NAMALWA (cell line): ENCODE data around the gene SMIM32.

Experiments
- DNase-seq: peaks from one replicate; pipeline ENCODE4 v3.0.0-alpha.2; 2015; ENCODE audit warnings: low spot score

Gene SMIM32

DNA sequence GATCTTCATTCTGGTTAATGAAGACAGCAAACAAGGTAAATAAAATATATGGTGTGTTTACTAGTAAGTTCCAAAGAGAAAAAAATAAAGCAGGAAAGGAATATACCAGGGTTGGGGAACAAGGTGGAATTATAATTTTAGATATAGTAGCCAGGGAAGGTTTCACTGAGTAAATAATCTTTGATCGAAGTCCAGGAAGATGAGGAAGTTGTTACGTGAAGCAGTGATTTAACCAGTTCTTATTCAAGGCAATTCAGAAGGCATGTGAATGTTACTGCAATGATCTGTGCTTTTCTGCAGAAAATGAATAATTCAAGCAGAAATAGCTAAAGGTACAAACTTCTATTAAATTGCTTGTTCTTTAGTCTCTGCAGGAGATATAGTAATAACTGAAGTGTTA lies 6.2 kb downstream of the SMIM32 start:
- DNase-seq: no peak

DNA sequence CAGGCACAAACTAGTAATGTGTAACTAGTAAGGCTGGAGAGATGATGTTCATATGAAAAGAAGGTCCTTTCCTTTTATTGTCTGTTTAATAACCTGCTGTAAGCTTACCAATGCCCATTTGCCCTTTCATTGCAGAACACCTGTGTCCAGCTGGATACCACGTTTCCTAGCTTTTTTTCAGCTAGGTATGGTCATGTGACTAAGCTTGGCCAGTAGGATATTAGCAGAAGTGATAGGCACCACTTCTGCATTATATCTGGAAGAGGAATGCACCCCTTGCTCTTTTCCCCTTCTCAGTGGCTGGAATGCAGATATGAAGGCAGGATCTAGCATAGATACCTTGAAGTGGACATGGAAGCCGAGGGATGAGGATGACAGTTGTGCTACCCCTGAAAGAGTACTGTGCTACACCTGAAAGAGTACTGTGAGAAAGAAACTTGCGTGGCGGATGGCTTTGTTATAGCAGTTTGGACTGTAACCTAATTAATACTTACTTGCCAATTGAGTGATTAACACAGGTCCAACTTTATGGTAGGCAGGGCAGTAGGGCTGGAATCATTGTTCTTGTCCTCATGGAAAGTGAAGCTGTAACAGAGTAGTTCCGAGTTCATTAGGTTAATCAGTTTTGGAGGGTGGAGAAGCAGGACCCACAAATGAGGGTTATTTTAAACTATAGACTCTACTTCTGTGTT lies 6.8 kb downstream of the SMIM32 start:
- DNase-seq: no peak

DNA sequence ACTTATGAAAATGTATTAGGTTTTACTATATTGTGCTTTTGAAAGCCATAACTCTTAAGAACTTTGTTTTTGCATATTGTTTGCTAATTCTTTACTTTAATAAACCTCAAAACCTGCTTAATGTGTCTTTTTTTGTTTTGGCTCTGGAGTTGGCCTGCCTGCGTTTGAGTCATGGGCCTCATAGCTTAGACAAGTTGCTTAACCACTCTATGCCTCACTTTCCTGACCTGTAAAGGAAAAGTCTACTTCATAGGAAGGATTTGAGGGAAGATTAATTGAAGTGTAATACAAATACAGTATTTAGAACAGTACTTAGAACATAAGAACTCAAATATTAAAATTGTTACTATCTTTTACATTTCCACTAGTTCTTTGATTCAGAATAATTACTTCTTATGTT lies 10.3 kb downstream of the SMIM32 start:
- DNase-seq: no peak

DNA sequence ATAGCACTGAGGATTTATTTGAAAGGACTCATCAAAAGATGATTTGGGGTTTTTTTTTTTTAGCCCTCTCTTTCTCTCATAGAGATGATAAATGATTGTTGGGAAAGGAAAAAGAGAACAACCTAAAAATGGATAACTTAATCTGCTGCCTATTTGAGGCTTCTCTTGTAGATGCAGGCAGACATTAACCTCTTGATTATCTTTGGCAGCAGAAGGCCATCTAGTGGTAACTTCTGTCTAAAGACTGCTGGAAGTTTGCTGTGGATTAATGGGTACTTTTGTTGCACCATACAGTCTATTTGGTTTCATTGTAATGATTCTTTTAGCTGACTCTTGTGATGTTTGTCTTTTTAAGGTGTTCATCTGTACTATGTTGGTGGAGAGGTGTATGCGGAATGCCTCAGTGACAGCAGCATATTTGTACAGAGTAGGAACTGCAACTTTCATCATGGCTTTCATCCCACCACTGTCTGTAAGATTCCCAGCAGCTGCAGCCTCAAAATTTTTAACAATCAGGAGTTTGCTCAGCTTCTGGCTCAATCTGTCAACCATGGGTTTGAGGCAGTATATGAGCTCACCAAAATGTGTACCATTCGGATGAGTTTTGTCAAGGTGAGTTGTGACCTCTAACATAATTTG lies 18.8 kb downstream of the SMIM32 start:
- DNase-seq: peak; percentile 60

DNA sequence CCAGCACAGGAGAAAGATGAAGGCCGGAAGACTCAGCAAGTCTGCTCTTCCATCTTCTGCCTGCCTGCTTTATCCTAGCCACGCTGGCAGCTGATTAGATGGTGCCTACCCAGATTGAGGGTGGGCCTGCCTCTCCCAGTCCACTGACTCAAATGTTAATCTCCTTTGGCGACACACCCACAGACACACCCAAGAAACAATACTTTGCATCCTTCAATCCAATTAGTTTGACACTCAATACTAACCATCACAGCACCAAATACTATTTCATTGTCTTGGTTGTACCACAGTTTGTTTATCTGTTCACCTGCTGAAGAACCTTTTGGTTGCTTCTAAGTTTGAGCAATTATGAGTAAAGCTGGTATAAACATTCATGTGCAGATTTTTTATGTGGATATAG lies 23.7 kb downstream of the SMIM32 start:
- no peak for DNase-seq

DNA sequence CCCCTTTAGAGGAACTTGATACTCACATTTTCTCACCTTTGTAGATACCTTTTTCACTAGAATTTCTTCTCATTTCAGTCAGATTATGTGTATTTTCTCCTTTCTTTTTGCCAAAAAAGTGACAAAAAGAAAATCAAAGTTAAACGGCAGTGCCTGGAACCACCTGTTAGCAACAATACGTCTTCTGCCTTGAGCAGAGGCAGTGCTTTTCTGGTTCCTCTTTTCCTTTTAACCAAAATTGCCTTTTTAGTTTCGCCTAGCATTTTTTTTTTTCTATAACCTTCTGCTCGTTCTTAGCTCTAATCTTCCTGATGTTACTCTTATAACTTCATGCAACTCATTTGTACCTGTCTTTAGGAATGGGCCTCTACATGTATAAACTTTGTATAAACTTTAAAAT lies 26.1 kb downstream of the SMIM32 start:
- peak; percentile 56 for DNase-seq

DNA sequence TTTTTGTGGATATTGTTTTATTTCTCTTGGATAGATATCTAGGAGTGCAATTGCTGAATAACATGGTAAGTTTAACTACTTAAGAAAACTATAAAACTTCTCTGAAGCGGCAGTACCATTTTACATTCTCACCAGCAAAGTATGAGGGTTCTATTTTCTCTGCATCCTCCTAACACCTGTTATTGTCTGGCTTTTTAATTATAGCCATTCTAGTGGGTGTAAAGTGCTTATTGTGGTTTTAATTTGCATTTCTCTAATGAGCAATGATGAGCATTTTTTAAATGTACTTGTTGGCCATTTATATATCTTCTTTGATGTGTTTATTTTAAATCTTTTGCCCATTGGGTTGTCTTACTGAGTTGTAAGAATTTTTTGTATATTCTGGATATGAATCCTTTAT lies 28.7 kb downstream of the SMIM32 start:
- DNase-seq: peak; percentile 16

DNA sequence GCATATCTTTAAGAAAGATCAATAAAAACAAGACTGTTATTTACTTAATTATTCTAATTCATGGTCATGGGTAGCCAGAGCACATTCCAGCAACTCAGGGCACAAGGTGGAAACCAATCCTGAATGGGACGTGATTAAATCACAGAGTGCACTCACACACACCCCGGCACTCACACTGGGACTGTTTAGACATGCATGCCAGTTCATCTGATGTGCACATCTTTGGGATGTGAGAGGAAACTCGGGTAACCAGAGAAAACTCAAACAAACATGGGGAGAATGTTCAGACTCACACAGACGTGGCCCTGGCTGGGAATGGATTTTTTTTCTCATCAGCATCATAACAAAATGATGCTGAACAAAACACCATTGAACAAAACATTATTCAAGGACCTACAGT lies 31.0 kb downstream of the SMIM32 start:
- DNase-seq: no peak

DNA sequence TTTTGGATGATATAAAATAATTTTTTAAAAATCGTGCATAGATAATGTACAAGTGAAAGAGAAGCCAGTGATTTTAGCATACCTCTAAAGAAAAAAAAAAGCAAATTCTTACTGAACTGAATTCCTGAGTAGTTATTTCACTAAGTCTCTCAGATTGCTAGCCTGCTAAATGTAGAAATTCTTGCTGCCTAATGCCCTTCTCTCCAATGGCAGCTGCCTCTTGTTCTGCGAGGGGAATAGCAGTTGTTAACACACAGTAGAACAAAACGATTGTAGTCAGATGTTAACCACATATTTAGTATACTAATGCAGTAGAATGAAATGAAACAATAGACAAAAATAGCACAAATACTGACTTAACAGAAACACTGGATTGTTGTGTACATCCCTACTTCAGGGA lies 33.5 kb downstream of the SMIM32 start:
- no peak for DNase-seq

DNA sequence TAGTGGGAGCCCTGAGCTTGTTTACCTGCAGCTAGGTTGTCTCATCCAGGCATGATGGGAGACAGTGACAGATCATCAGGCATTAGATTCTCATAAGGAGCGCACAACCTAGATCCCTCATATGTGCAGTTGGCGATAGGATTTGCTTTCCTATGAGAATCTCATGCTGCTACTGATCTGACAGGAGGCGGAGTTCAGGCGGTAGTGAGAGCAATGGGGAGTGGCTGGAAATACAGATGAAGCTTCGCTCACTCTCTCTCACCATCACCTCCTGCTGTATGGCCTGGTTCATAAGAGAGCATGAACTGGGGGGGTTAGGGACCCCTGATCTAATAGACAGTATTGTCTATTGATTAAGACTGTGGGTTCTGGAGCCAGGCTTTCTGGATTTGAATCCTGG lies 35.4 kb downstream of the SMIM32 start:
- DNase-seq: no peak

DNA sequence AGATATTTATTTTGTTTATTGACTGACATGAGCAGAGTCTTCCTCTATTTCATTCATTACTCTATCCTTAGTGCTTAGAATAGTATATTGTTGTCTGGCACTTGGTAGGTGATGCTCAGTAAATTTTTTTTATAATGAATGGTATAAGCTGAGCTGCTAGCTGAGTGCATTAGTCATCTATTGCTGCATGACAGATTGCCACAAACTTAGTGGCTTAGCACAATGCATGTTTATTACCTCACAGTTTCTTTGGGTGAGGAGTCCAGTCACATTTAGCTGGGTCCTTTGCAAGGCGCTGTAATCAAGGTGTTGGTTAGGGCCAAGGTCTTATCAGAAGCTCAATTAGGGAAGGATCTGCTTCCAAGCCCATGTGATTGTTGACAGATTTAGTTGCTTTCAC lies 37.2 kb downstream of the SMIM32 start:
- no peak for DNase-seq

DNA sequence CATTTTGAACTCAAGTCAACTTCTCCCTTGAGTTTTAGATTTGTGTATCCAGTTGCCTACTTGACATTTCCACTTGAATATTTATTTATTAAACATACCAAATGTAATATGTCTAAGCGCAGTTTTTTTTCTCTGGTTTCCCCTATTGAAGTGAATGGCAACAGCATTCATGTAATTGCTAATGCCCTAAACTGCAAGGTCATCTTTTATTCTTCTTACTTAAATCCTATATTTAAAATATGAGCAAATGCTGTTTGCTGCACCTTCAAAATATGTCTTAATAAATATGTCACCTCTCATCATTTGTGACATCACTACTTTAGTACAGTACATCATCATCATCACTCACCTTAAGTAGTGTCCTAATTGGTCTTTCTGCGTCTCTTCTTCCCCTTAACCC lies 37.9 kb downstream of the SMIM32 start:
- DNase-seq: no peak

DNA sequence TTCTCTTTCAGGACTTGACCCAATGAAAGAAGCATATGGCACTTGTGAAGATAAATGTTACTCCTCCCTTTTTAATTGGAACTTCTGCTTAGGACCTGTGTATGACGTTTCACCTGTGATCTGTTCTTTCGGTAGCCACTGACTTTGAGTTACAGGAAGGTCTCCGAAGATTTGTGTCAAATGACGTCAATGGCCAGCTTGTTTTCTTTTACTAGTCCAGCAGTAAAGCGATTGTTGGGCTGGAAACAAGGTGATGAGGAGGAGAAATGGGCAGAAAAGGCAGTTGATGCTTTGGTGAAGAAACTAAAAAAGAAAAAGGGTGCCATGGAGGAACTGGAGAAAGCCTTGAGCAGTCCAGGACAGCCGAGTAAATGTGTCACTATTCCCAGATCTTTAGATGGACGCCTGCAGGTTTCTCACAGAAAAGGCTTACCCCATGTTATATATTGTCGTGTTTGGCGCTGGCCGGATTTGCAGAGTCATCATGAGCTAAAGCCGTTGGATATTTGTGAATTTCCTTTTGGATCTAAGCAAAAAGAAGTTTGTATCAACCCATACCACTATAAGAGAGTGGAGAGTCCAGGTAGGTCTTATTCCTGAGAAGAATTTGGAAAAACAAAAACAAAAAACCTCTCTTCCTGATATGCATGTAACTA lies 39.3 kb downstream of the SMIM32 start:
- no peak for DNase-seq

DNA sequence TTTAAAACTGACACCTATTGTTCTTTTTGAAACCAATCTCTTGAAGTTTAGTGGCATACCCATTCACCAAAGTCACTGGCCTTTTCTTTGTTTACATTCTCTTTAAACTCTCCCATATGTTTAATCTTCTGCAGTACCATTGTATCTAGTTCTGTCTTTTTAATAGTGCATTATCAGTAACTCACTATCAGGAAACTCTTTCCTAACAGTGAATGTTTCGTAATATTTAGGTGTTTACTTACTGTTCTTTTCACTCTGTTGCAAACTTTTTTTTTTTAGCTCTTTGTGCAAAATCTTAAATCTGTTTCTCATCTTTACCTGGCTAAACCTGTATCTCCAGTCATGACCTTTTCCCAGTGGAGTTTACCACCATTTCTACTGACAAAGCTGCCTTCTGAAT lies 43.1 kb downstream of the SMIM32 start:
- no peak for DNase-seq

DNA sequence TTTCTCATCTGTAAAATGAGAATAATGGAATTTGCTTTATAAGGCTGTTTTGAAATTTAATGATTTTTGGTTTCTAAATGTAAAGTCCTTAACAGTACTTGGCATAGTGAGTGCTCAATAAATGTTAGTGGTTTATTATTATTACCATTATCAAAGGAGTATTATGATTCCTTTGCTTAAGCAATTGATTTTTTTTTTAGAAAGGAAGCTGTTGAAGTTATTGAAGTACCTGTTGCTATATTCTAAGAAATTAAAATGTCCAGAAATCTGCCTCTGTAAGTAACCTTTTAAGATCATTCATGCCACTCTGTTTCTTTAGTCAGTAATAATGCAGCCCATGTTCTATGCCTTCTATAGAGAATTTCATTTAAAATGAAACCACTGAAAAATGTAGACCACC lies 45.3 kb downstream of the SMIM32 start:
- no peak for DNase-seq

DNA sequence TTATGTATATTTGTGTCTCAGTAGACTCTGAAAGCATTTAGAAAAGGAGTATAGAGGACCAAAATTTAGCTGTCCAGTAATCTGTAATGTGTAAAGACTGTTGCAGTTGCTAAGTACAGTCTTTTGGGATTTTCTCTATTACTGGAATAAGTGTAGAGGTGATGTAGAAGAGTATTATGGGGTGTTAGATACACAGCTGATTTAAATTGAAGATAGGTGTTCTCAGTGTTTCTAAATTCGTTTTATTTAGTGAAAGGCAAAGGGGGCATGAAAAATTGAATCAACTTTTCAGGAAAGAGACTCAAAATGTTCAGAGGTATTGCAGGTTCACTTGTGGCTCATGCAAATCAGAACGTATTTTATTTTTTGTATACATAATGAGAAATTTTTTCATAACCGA lies 46.8 kb downstream of the SMIM32 start:
- DNase-seq: no peak

DNA sequence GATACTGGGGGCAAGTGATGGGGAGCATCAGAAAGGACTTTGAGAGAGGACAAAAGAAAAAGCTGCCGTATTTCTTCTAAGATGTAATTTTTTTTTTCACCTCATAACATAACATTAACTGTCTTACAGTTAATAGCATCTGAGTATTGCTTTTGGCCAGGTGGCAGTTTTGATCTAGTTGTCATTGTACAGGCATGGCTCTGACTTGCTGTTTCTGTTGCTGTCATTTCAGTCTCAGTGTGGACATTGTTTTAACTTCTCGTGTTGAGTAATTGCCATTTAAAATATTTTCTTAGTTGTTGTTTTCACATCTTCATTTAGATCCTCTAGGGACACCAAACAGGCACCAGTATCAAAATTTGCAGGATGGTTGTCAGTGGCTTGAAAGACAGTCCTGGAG lies 47.9 kb downstream of the SMIM32 start:
- DNase-seq: no peak

DNA sequence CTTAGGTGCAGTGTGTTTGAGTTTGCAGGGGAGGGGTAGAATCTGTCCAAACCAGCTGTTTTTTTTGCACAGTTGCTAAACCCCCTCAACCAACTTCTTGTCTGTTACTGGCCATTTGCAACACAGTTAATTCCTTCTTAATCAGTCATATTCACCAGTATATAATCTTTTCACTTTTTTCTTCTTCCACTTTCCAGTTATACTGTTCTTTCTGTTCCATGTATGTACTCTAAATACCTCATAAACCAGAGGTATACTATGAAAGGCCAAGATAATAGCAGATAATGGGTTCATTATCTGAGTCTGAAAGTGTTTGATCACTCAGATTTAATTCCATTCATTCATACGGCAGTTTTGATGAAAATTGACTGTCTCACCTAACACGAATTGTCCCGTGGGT lies 49.2 kb downstream of the SMIM32 start:
- DNase-seq: no peak

DNA sequence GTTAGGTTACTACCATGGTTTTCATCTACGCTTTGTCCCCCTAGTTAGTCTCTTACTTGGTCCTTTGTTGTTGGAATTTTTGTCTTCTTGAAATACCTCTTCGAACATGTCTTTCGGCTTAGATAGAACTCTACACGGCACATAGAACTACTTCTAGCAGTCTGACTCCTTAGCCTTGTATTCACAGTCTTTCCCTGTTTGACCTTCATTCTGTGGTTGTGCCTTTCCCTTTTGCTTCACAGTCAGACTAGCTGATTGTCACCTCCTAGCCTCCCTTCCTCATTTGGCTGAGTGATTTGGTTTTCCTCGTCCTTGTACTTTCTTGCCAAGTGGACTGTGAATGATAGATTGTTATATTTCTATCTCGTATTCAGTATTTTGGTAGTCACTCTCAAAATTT lies 49.6 kb downstream of the SMIM32 start:
- DNase-seq: no peak

DNA sequence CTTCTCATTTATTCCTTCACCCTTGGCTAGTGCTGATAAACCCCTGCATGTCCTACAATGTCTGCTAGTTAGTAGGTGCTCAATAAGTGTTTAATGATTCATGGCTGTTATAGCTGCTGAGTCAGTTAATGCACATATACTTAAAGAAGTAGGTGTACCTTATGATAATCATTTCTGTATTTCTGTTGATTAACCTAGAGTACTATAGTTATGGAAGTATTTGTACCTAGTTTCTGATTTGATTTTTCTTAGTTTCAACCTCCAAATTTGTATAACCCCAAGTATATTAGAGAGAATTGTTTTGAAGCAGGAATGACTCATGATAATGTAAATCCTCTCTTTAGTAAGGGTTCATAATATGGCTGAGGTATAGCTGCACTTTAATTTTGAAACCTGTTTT lies 51.4 kb downstream of the SMIM32 start:
- no peak for DNase-seq
